ENCODE results near the gene SSU72.
"Not testable (repeated sequence)": the region's sequence is repeated elsewhere in the genome, so short reads cannot be mapped to it uniquely, and the experiment has no call there.

Gene SSU72

DNA sequence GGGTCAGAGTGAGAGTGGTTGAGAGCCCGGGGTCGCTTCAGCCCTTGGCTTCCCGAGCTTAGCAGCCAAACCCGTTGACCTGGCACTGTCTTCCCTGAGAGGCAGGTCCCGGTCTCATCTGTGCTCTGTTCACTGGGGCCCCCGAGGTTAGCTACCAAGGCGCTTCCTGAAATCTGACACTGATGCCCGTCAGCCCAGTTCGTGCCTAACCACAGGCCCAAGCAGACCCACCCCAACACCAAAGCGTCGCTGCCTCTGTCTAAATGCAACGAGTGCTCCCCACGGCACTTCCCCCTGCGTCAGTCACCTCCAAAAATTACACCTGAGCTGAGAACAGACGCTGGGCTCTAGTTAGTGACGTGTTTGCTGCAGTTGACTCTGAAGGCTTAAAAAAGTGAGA, 60.3 kb downstream of the SSU72 start:
- not testable (repeated sequence) for H3F3A ChIP-seq (ENCODE audit: insufficient read depth); H2AFZ ChIP-seq (ENCODE audit: low read depth, low read length, severe bottlenecking); H3K36me3 ChIP-seq (ENCODE audit: low read length); H3K27me3 ChIP-seq (ENCODE audit: low read length); H3K27ac ChIP-seq (ENCODE audit: low read depth, low read length); H4K20me1 ChIP-seq (ENCODE audit: low read depth, low read length); H3K9me2 ChIP-seq (replicated peaks; ENCODE audit: insufficient read depth, low read length); H3K4me3 ChIP-seq (ENCODE audit: insufficient read depth, low read length, poor library complexity, severe bottlenecking); H3K9me3 ChIP-seq (ENCODE audit: insufficient read depth, low read length)
- peaks cover 26% of the 10 kb centered on the region for H3K79me2 ChIP-seq (ENCODE audit: insufficient read depth, low read length)
- peak overlapping the region; percentile 22 for H3K4me2 ChIP-seq (ENCODE audit: low read depth, low read length, poor library complexity, severe bottlenecking)
- 0 out of 2 replicates have a peak overlapping the region, but pooled peaks have one; percentile 13 for H3K9ac ChIP-seq (ENCODE audit: low read length)

GRCh38 chr1:1513675-1514074, 61.0 kb downstream of the SSU72 start:
- not testable (repeated sequence) for H4K20me1 ChIP-seq (ENCODE audit: low read depth, low read length); H3K36me3 ChIP-seq (ENCODE audit: low read length); H3K27me3 ChIP-seq (ENCODE audit: low read length); H2AFZ ChIP-seq (ENCODE audit: low read depth, low read length, severe bottlenecking); H3F3A ChIP-seq (ENCODE audit: insufficient read depth); H3K9me3 ChIP-seq (ENCODE audit: insufficient read depth, low read length); H3K27ac ChIP-seq (ENCODE audit: low read depth, low read length); H3K9me2 ChIP-seq (replicated peaks; ENCODE audit: insufficient read depth, low read length)
- Histone ChIP-seq H3K4me3 (ENCODE audit: insufficient read depth, low read length, poor library complexity, severe bottlenecking) (peak overlapping the region; percentile 34), H3K4me2 (ENCODE audit: low read depth, low read length, poor library complexity, severe bottlenecking) (peak overlapping the region; percentile 48), H3K79me2 (ENCODE audit: insufficient read depth, low read length) (peaks cover 26% of the 10 kb centered on the region), H3K9ac (ENCODE audit: low read length) (peak overlapping the region; percentile 96)

- Histone ChIP-seq H3K79me2 (ENCODE audit: insufficient read depth, low read length) (peaks cover 26% of the 10 kb centered on the region), H3K9ac (ENCODE audit: low read length) (peak overlapping the region; percentile 96), H3K4me3 (ENCODE audit: insufficient read depth, low read length, poor library complexity, severe bottlenecking) (peak overlapping the region; percentile 83)
- not testable (repeated sequence) for H3F3A ChIP-seq (ENCODE audit: insufficient read depth); H4K20me1 ChIP-seq (ENCODE audit: low read depth, low read length); H3K27ac ChIP-seq (ENCODE audit: low read depth, low read length); H3K27me3 ChIP-seq (ENCODE audit: low read length); H3K4me2 ChIP-seq (ENCODE audit: low read depth, low read length, poor library complexity, severe bottlenecking); H3K36me3 ChIP-seq (ENCODE audit: low read length); H3K9me3 ChIP-seq (ENCODE audit: insufficient read depth, low read length); H2AFZ ChIP-seq (ENCODE audit: low read depth, low read length, severe bottlenecking); H3K9me2 ChIP-seq (replicated peaks; ENCODE audit: insufficient read depth, low read length)
These were observed 62.2 kb downstream of the SSU72 start for GRCh38 chr1:1512425-1512824.

- TF ChIP-seq CTCF (IDR thresholded peaks at IDR 0.05; ENCODE audit: insufficient read depth, low read length, poor library complexity, severe bottlenecking) (no peak), EZH2phosphoT487 (conservative IDR thresholded peaks at IDR 0.05; ENCODE audit: low read length) (no peak)
- no peaks in the 10 kb centered on the region for H3K9me2 ChIP-seq (replicated peaks; ENCODE audit: insufficient read depth, low read length)
- peak within 1 kb of the TSS; percentile 83 for H3K4me3 ChIP-seq (ENCODE audit: insufficient read depth, low read length, poor library complexity, severe bottlenecking)
These were observed 63.0 kb downstream of the SSU72 start, which contains the start of gene ATAD3A for GRCh38 chr1:1511533-1512285. Gene ATAD3A, plus strand, starts transcription at chr1:1512162. Its CDS starts 107 bp downstream, at chr1:1512269.

More at GRCh38 chr1:1511533-1512285, 63.0 kb downstream of the SSU72 start, which contains the start of gene ATAD3A:
- Histone ChIP-seq H3K4me2 (ENCODE audit: low read depth, low read length, poor library complexity, severe bottlenecking) (peak within 1 kb of the TSS; percentile 98), H3K27ac (ENCODE audit: low read depth, low read length) (peak within 1 kb of the TSS; percentile 81), H3K79me2 (ENCODE audit: insufficient read depth, low read length) (peaks cover 26% of the 10 kb centered on the region), H2AFZ (ENCODE audit: low read depth, low read length, severe bottlenecking) (peak within 1 kb of the TSS; percentile 69), H3K9ac (ENCODE audit: low read length) (peak within 1 kb of the TSS; percentile 96), H3F3A (ENCODE audit: insufficient read depth) (peaks cover 9% of the 10 kb centered on the region; the same call in 1 of the 2 replicates), H3K27me3 (ENCODE audit: low read length) (no peaks in the 10 kb centered on the region), H3K9me3 (ENCODE audit: insufficient read depth, low read length) (no peaks in the 10 kb centered on the region), H4K20me1 (ENCODE audit: low read depth, low read length) (no peaks in the 10 kb centered on the region), H3K36me3 (ENCODE audit: low read length) (no peaks in the 10 kb centered on the region)
